ENCODE measurements around the gene ALDH2. TPM values are rescaled to one million over a fixed set of nuclear protein-coding genes. Genes with fewer than 3 reads are reported as not detected.

Gene ALDH2
- total and polyA plus RNA-seq, 9 of the 15 experiments (the other 6 are each of a cell fraction or from before 2014, with no cell fraction given): 1.9 to 22.5 (median 12.2) TPM

GRCh38 chr12:111741235-111741812 lies 25.4 kb upstream of the ALDH2 start (continued):
- TF ChIP-seq FOXK2 (conservative IDR thresholded peaks at IDR 0.05 in 1 of 2, IDR thresholded peaks at IDR 0.05 in 1 of 2; ENCODE audit: low read depth in 2 of 2) (0 out of 4 replicates have a peak, but pooled peaks of 1 of the 2 experiments have one; percentile 54), GATA2 (CRISPR knock-in tag; IDR thresholded peaks at IDR 0.05) (peak; percentile 81), FOXM1 (IDR thresholded peaks at IDR 0.05; ENCODE audit: low read depth) (peak; percentile 86), FOXM1 (CRISPR knock-in tag; IDR thresholded peaks at IDR 0.05; ENCODE audit: low read depth) (no peak), EP400 (IDR thresholded peaks at IDR 0.05) (peak; percentile 22; the same call in 1 of the 2 replicates), SOX6 (IDR thresholded peaks at IDR 0.05) (peak; percentile 91), ZKSCAN8 (CRISPR knock-in tag; IDR thresholded peaks at IDR 0.05) (0 out of 2 replicates have a peak, but pooled peaks have one; percentile 45), NCOR1 (IDR thresholded peaks at IDR 0.05) (peak; percentile 92), NFATC3 (IDR thresholded peaks at IDR 0.05) (no peak; the same call in 1 of the 2 replicates), RBBP5 (IDR thresholded peaks at IDR 0.05; ENCODE audit: borderline replicate concordance, insufficient read depth, low read length, poor library complexity, severe bottlenecking) (peak; percentile 56), JUND (IDR thresholded peaks at IDR 0.05; ENCODE audit: borderline replicate concordance, low read depth, low read length) (peak; percentile 62; the same call in 1 of the 2 replicates), JUND (tag; IDR thresholded peaks at IDR 0.05; ENCODE audit: borderline replicate concordance, low read depth, low read length) (peak; percentile 48; the same call in 1 of the 3 replicates), MTA3 (IDR thresholded peaks at IDR 0.05; ENCODE audit: borderline replicate concordance) (0 out of 2 replicates have a peak, but pooled peaks have one; percentile 43), ETV1 (tag; conservative IDR thresholded peaks at IDR 0.05; ENCODE audit: low read depth) (peak; percentile 50), CCNT2 (IDR thresholded peaks at IDR 0.05; ENCODE audit: borderline replicate concordance, extremely low read depth, insufficient read length, low read depth, low read length) (peak; percentile 50), EWSR1 (IDR thresholded peaks at IDR 0.05; ENCODE audit: borderline replicate concordance, low read depth, partially characterized antibody) (no peak), TBL1XR1 (IDR thresholded peaks at IDR 0.05; ENCODE audit: low read length in 2 of 2) (peak in 1 of 2 experiments; percentile 65; a peak in 1 of 4 replicates), SP2 (IDR thresholded peaks at IDR 0.05; ENCODE audit: extremely low read depth, low read depth, low read length, poor library complexity, severe bottlenecking) (no peak), TAL1 (IDR thresholded peaks at IDR 0.05) (peak; percentile 92), STAT5A (IDR thresholded peaks at IDR 0.05; ENCODE audit: borderline replicate concordance, low read length) (peak; percentile 82), ZNF561 (CRISPR knock-in tag; conservative IDR thresholded peaks at IDR 0.05) (no peak), CTBP1 (IDR thresholded peaks at IDR 0.05; ENCODE audit: borderline replicate concordance) (peak; percentile 76; the same call in 1 of the 2 replicates), HES1 (IDR thresholded peaks at IDR 0.05; ENCODE audit: low read depth) (peak; percentile 50; the same call in 1 of the 2 replicates), SMAD4 (CRISPR knock-in tag; conservative IDR thresholded peaks at IDR 0.05) (peak; percentile 92), CBX3 (IDR thresholded peaks at IDR 0.05; ENCODE audit: borderline replicate concordance in 1 of 2, low read length in 2 of 2) (peak in 1 of 2 experiments; percentile 23; a peak in 1 of 3 replicates)
- TF ChIP-seq, protein P1, sequence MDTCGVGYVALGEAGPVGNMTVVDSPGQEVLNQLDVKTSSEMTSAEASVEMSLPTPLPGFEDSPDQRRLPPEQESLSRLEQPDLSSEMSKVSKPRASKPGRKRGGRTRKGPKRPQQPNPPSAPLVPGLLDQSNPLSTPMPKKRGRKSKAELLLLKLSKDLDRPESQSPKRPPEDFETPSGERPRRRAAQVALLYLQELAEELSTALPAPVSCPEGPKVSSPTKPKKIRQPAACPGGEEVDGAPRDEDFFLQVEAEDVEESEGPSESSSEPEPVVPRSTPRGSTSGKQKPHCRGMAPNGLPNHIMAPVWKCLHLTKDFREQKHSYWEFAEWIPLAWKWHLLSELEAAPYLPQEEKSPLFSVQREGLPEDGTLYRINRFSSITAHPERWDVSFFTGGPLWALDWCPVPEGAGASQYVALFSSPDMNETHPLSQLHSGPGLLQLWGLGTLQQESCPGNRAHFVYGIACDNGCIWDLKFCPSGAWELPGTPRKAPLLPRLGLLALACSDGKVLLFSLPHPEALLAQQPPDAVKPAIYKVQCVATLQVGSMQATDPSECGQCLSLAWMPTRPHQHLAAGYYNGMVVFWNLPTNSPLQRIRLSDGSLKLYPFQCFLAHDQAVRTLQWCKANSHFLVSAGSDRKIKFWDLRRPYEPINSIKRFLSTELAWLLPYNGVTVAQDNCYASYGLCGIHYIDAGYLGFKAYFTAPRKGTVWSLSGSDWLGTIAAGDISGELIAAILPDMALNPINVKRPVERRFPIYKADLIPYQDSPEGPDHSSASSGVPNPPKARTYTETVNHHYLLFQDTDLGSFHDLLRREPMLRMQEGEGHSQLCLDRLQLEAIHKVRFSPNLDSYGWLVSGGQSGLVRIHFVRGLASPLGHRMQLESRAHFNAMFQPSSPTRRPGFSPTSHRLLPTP (IDR thresholded peaks at IDR 0.05; ENCODE audit: borderline replicate concordance, extremely low read depth, insufficient read length): no peak

Measured in K562 (cell line).